Activated B cell treated with CpG ODN at 0.5 μM for 24 hours (primary cell): ENCODE measurements around the gene SRGAP1. TPM values are rescaled to one million over a fixed set of nuclear protein-coding genes. Genes with fewer than 3 reads are reported as not detected.

Experiments used
- ATAC-seq: fragments of 200-7000 bp; cut with Tn5 transposase; one replicate; pipeline ENCODE4 v1.10.0; 2021; ENCODE audit warnings: low read depth, mild to moderate bottlenecking, moderate library complexity
- CTCF ChIA-PET: fragments of 350-600 bp; sonication (Branson Sonifier 250); formaldehyde crosslinking; loops from one replicate; lab custom pipeline; 2021; ENCODE audit warnings: antibody characterized with exemption; lab: Charles Lee
- POLR2A ChIA-PET: fragments of 350-600 bp; sonication (Branson Sonifier 250); formaldehyde crosslinking; loops from one replicate; lab custom pipeline; 2021; ENCODE audit warnings: antibody characterized with exemption; lab: Charles Lee
- DNase-seq: peaks from one replicate; pipeline ENCODE4 v3.0.0; 2022
- H3K27ac Mint-ChIP-seq: one replicate; pipeline ENCODE4 v1.8.0; 2020; ENCODE audit warnings: mixed read lengths
- H3K27me3 Mint-ChIP-seq: one replicate; pipeline ENCODE4 v1.8.0; 2021; ENCODE audit warnings: mixed read lengths
- H3K36me3 Mint-ChIP-seq: one replicate; pipeline ENCODE4 v1.8.0; 2021; ENCODE audit warnings: low read depth, mixed read lengths
- H3K4me1 Mint-ChIP-seq: one replicate; pipeline ENCODE4 v1.8.0; 2021; ENCODE audit warnings: mixed read lengths
- H3K4me3 Mint-ChIP-seq: one replicate; pipeline ENCODE4 v1.8.0; 2020; ENCODE audit warnings: mild to moderate bottlenecking, mixed read lengths
- H3K9me3 Mint-ChIP-seq: one replicate; pipeline ENCODE4 v1.8.0; 2020; ENCODE audit warnings: mixed read lengths
- intact Hi-C: fragments of 100-400 bp; cut with micrococcal nuclease; formaldehyde crosslinking; loops from one replicate; pipeline ENCODE4 v1.15.1; 2024
- total RNA-seq: library from RNA; stranded (reverse); gene quantifications from 2 replicates; pipeline ENCODE4 v1.2.3, GENCODE V29; 2022
- TF ChIP-seq, protein P1 (sequence below): fragments of 200-600 bp; IDR thresholded peaks from one replicate; pipeline ENCODE4 v1.8.0; 2022; ENCODE audit warnings: antibody characterized with exemption, mild to moderate bottlenecking

SRGAP1 gene
- total RNA-seq, 1 donor from 2014 or later: 1.1 TPM

DNA sequence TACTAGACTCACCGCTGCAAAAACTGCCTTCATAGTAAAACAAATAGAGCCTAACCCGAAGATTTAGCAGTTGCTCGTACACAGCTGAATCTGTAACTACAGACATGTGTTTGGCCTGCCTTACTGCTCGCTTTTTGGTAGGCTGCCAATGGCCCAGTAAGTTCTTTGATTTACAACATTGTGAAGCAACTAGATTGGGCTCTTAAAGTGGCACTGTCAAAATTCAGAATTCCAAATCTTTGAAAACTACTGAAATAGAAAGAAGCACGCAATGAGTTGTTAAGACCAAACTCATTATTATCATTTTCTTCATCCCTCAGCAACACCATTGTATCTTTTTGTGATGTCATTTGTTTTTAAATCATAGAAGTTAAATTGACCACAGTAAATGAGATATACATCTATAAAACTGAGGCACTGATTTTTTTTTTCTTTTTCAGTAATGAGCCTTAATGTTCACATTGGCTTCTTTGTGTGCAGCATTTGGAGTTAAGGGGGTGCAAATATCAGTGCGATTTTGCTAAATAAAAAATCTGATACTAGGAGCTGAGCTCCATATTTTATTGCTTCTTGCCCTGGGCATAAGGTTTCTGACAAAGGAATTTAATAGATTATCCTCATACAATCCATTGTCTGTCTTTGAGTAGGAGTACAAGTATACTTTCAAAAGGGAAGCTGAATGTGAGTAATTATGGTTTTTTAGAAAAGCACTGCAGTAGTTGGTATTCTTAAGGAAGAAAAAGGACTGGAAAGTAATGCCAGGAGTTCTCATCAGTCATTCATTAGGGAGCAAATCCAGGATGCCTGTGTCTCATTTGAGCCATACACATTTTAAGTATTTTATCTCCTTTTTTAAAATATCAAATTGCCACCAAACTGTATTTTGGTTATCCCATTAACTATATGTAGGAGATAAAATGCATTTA is 239.0 kb downstream of the SRGAP1 start:
- no peaks in the 10 kb centered on the region for H3K4me1 Mint-ChIP-seq
- intact Hi-C loops: no loop called here
- POLR2A ChIA-PET: no interaction called here
- H3K27ac Mint-ChIP-seq: no peak overlapping the region
- CTCF ChIA-PET: no interaction called here
- H3K27me3 Mint-ChIP-seq: peaks cover 2% of the 10 kb centered on the region
- ATAC-seq: no peak
- no peaks in the 10 kb centered on the region for H3K9me3 Mint-ChIP-seq
- H3K36me3 Mint-ChIP-seq: no peaks in the 10 kb centered on the region
- H3K4me3 Mint-ChIP-seq: no peak overlapping the region
- no peak for DNase-seq
- TF ChIP-seq, protein P1, sequence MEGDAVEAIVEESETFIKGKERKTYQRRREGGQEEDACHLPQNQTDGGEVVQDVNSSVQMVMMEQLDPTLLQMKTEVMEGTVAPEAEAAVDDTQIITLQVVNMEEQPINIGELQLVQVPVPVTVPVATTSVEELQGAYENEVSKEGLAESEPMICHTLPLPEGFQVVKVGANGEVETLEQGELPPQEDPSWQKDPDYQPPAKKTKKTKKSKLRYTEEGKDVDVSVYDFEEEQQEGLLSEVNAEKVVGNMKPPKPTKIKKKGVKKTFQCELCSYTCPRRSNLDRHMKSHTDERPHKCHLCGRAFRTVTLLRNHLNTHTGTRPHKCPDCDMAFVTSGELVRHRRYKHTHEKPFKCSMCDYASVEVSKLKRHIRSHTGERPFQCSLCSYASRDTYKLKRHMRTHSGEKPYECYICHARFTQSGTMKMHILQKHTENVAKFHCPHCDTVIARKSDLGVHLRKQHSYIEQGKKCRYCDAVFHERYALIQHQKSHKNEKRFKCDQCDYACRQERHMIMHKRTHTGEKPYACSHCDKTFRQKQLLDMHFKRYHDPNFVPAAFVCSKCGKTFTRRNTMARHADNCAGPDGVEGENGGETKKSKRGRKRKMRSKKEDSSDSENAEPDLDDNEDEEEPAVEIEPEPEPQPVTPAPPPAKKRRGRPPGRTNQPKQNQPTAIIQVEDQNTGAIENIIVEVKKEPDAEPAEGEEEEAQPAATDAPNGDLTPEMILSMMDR: no peak

DNA sequence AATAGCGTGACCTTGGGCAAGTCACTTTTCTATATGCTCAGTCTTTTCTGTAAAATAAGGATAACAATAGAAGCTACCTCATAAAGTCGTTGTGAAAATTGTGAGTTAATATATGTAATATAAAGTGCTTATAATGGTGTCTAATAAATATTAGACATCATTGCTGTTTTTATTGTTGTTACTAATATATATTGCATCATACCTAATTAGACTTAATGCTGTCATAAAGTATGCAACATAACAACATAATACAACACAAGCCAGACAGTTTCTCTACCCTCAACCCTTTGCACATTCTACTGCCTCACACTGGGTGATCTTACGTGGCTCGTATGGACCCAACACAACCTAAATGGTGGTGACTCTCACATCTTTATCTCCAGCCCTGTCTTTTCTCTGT is 240.7 kb downstream of the SRGAP1 start:
- ChIA-PET CTCF (no interaction called here), POLR2A (no interaction called here)
- no peaks in the 10 kb centered on the region for H3K36me3 Mint-ChIP-seq
- TF ChIP-seq, protein P1: no peak
- no peaks in the 10 kb centered on the region for H3K4me1 Mint-ChIP-seq
- DNase-seq (no peak), ATAC-seq (no peak)
- no peak overlapping the region for H3K4me3 Mint-ChIP-seq
- H3K27ac Mint-ChIP-seq: no peak overlapping the region
- H3K27me3 Mint-ChIP-seq: peaks cover 2% of the 10 kb centered on the region
- intact Hi-C loops: no loop called here
- H3K9me3 Mint-ChIP-seq: no peaks in the 10 kb centered on the region

DNA sequence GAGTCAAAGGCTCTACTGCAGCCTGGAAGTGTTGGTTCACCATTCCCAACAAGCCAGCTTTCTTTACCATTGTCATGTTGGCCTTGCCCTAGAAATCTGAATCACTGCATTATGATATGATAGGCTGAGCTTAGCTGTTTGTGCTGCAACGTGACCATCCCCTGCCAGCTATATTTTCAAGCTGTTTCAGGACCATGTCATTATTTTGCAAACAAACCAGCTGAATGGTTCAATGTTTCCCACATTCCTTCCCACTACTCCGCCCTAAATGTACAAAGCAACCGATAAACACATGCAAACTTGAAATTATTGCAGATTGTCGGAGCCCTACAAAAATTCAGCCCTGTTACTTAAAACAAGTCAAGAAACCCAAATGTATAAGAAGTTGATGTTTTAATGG is 241.5 kb downstream of the SRGAP1 start:
- no peaks in the 10 kb centered on the region for H3K9me3 Mint-ChIP-seq
- no peak overlapping the region for H3K27ac Mint-ChIP-seq
- peaks cover 2% of the 10 kb centered on the region for H3K27me3 Mint-ChIP-seq
- intact Hi-C loops: no loop called here
- ATAC-seq (no peak), DNase-seq (no peak)
- POLR2A ChIA-PET: no interaction called here
- H3K4me3 Mint-ChIP-seq: no peak overlapping the region
- no peaks in the 10 kb centered on the region for H3K4me1 Mint-ChIP-seq
- H3K36me3 Mint-ChIP-seq: no peaks in the 10 kb centered on the region
- CTCF ChIA-PET: no interaction called here
- TF ChIP-seq, protein P1: no peak

DNA sequence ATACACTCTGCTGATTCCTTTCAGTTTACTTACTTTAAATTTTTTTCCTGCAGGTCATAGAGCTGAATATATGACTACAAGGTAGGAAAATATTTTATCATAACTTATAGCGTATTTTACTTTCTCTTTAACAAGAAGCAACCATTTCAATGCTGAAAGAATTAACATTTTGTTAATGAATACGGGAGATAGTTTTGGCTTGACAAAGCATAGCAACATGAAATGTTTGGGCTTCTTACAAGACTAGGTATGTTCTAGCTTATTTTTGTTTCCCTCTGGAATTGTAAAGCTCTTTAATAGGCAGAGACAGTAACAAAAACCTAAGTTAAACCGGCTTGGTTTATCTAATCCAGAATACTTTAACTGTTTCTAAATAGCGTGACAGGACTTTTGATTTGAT is 242.4 kb downstream of the SRGAP1 start:
- Mint-ChIP-seq H3K36me3 (no peaks in the 10 kb centered on the region), H3K27ac (no peak overlapping the region), H3K27me3 (peaks cover 4% of the 10 kb centered on the region), H3K4me1 (no peaks in the 10 kb centered on the region), H3K4me3 (no peak overlapping the region), H3K9me3 (no peaks in the 10 kb centered on the region)
- POLR2A ChIA-PET: no interaction called here
- CTCF ChIA-PET: no interaction called here
- TF ChIP-seq, protein P1: no peak
- intact Hi-C loops: no loop called here
- ATAC-seq (no peak), DNase-seq (no peak)

DNA sequence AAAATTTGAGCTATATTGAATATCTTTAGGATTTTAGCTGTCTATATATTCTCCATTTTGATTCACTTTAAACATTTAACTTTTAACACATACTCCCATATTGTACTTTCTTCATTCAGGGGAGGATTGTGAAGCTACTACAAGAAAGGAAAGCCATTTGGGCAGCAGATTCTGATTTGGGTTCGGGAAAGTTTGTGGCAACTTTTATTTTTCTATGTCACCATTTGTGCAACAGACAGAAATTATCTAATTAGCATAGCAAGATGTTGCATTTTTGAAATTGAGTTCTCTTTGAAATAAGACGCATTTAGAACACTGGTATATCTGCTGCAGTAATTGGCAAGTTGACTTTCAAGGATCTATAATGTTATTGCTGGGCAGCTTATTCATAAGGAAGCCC is 243.3 kb downstream of the SRGAP1 start:
- ATAC-seq: no peak
- H3K27ac Mint-ChIP-seq: no peak overlapping the region
- DNase-seq: no peak
- no peak overlapping the region for H3K4me3 Mint-ChIP-seq
- H3K9me3 Mint-ChIP-seq: no peaks in the 10 kb centered on the region
- H3K36me3 Mint-ChIP-seq: no peaks in the 10 kb centered on the region
- no peaks in the 10 kb centered on the region for H3K4me1 Mint-ChIP-seq
- ChIA-PET POLR2A (no interaction called here), CTCF (no interaction called here)
- H3K27me3 Mint-ChIP-seq: peaks cover 4% of the 10 kb centered on the region
- intact Hi-C loops: no loop called here
- TF ChIP-seq, protein P1: no peak
